Right lobe of liver (tissue), 6 donors: ENCODE measurements around the gene KCNQ2. TPM values are rescaled to one million over a fixed set of nuclear protein-coding genes. Genes with fewer than 3 reads are reported as not detected.

Experiments used
- ATAC-seq, 4 donors: fragments of 200-7000 bp; cut with Tn5 transposase; one replicate each; pipeline ENCODE4 v1.9.1; 2020; ENCODE audit warnings: mild to moderate bottlenecking in 4 of 4, moderate library complexity in 4 of 4
- DNase-seq, 3 donors: peaks; one replicate each; pipeline ENCODE4 v3.0.0-alpha.2; 2020
- H3K27ac ChIP-seq, 3 donors: fragments of 200-600 bp; one replicate each; pipeline ENCODE4 v1.8.0; 2022
- H3K27me3 ChIP-seq, 2 donors: fragments of 200-600 bp; one replicate each; pipeline ENCODE4 v1.8.0; 2022
- H3K36me3 ChIP-seq, 4 donors: fragments of 200-600 bp; sonication (generic) in 1 of 4; one replicate each; pipeline versions ENCODE4 v1.5.1 to v1.8.0; 2017 to 2022; ENCODE audit warnings: control low read depth in 1 of 4
- H3K4me1 ChIP-seq, 4 donors: fragments of 200-600 bp; sonication (generic) in 1 of 4; one replicate each; pipeline versions ENCODE4 v1.5.1 to v1.8.0; 2017 to 2022; ENCODE audit warnings: control low read depth in 1 of 4
- H3K4me3 ChIP-seq, 3 donors: fragments of 200-600 bp; one replicate each; pipeline ENCODE4 v1.8.0; 2022
- H3K9me3 ChIP-seq, 4 donors: fragments of 200-600 bp; sonication (generic) in 1 of 4; one replicate each; pipeline versions ENCODE4 v1.5.1 to v1.8.0; 2017 to 2022; ENCODE audit warnings: control low read depth in 1 of 4
- POLR2A ChIP-seq: fragments of 450-650 bp; IDR thresholded peaks from one replicate; pipeline ENCODE4 v1.6.1; 2017; ENCODE audit warnings: antibody characterized with exemption, mild to moderate bottlenecking
- WGBS: methylation state at CpG from one replicate; pipeline ENCODE4 v1.1.6; 2018; ENCODE audit warnings: low coverage, low lambda C conversion rate; ENCODE audit not compliant: insufficient coverage; ENCODE audit errors: missing lambda C conversion rate; 5-methylcytosine and 5-hydroxymethylcytosine counted together
- intact Hi-C, 2 donors: fragments of 100-400 bp; cut with DNase I; formaldehyde crosslinking; loops; one replicate each; pipeline versions ENCODE4 v1.11.2 to v1.14.1; 2022
- total RNA-seq, 6 experiments: library from RNA; depleted of rRNA in 2 of 6; stranded (reverse); fragments of >200 nt in 2 of 6; fragmentation: NEBNext Ultra II Directional in 3 of 6; extraction: Animal tissue kit (Norgen Biotek cat#: 25700) in 3 of 6; gene quantifications; one replicate each; pipeline versions ENCODE4 v1.1.0 to v1.2.4, GENCODE V29; 2016 to 2023
- TF ChIP-seq, protein P1 (sequence below), 4 donors: fragments of 200-600 bp in 3 of 4; fragments of 450-650 bp in 1 of 4; IDR thresholded peaks; one replicate each; pipeline versions ENCODE4 v1.5.1 to v1.8.0; 2016 to 2022; ENCODE audit warnings: antibody characterized with exemption in 4 of 4, mild to moderate bottlenecking in 2 of 4
- donor health status: DM: no; HTN: yes; CAD: no.
- donor health status: DM: no; HTN: no; CAD: no.
- donor health status: DM: no; HTN: no; CAD: no.
- donor health status: DM: no; HTN: yes; CAD: no.
- donor health status: DM: no; HTN: yes; CAD: no.

KCNQ2 gene
- total RNA-seq, 6 experiments from 2014 or later, result not detected

GRCh38 chr20:63417097-63417737 is 55.2 kb downstream of the KCNQ2 start:
- no peaks in the 10 kb centered on the region for H3K9me3 ChIP-seq
- H3K27ac ChIP-seq, result no peak overlapping the region
- ATAC-seq (no peak), DNase-seq (no peak)
- no peaks in the 10 kb centered on the region for H3K4me1 ChIP-seq
- WGBS, result 40% methylated on average over 1 of the region's 25 CpGs
- no peaks in the 10 kb centered on the region for H3K36me3 ChIP-seq
- H3K4me3 ChIP-seq, result no peak overlapping the region
- no peaks in the 10 kb centered on the region for H3K27me3 ChIP-seq
- intact Hi-C loops, result no loop called here
- TF ChIP-seq, protein P1, sequence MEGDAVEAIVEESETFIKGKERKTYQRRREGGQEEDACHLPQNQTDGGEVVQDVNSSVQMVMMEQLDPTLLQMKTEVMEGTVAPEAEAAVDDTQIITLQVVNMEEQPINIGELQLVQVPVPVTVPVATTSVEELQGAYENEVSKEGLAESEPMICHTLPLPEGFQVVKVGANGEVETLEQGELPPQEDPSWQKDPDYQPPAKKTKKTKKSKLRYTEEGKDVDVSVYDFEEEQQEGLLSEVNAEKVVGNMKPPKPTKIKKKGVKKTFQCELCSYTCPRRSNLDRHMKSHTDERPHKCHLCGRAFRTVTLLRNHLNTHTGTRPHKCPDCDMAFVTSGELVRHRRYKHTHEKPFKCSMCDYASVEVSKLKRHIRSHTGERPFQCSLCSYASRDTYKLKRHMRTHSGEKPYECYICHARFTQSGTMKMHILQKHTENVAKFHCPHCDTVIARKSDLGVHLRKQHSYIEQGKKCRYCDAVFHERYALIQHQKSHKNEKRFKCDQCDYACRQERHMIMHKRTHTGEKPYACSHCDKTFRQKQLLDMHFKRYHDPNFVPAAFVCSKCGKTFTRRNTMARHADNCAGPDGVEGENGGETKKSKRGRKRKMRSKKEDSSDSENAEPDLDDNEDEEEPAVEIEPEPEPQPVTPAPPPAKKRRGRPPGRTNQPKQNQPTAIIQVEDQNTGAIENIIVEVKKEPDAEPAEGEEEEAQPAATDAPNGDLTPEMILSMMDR (IDR thresholded peaks at IDR 0.05), result no peak
- TF ChIP-seq POLR2A, result no peak

- no peak for DNase-seq
- WGBS, result no CpG with 5 or more reads among the region's 24 CpGs
- intact Hi-C loops, result no loop called here
- H3K27me3 ChIP-seq, result no peaks in the 10 kb centered on the region
- H3K9me3 ChIP-seq, result no peaks in the 10 kb centered on the region
- no peak for ATAC-seq
- H3K36me3 ChIP-seq, result no peaks in the 10 kb centered on the region
- no peak overlapping the region for H3K27ac ChIP-seq
- H3K4me3 ChIP-seq, result no peak overlapping the region
- no peaks in the 10 kb centered on the region for H3K4me1 ChIP-seq
- TF ChIP-seq, protein P1 (IDR thresholded peaks at IDR 0.05), result no peak
- no peak for TF ChIP-seq POLR2A
These were observed 55.8 kb downstream of the KCNQ2 start for GRCh38 chr20:63416631-63417030.

DNA sequence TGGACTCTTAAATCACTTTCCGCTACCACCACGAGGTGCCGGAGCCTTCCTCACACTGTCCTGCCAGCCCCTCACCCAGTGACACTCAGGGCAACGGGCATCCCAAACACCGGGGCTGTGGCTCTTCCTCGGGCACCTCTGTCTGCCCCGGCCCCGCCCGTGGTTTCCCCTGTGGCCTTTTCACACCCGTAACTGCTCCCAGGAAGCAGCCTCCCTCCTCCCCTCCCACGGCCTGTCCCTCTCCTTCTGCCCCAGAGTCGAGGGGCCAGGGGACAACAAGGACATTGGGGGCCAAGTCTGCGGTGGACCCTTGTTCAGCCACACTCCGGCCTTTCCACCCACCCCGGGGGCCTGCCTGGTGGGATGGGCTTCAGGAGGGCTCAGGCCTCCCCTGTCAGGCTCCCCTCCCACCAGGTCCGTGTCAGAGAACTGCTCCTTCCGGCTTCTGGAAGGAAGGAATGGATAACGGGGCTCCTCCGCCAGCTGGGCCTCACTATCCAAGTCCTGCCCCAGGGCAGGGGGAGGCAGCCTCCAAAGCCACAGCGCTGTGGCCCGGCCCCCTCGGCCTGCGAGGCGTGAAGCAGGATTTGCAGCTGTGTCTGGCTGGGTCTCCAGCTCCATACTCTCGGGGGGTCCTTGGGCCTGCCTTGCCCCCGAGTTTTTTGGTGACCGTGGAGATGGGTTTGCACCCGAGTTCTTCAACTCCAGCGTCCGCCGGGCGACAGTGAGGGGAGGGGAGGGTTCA is 56.6 kb downstream of the KCNQ2 start:
- ATAC-seq (no peak), DNase-seq (no peak)
- no peaks in the 10 kb centered on the region for H3K36me3 ChIP-seq
- H3K4me3 ChIP-seq, result no peak overlapping the region
- no peaks in the 10 kb centered on the region for H3K9me3 ChIP-seq
- 49% methylated on average over 11 of the region's 32 CpGs for WGBS
- H3K27ac ChIP-seq, result no peak overlapping the region
- H3K4me1 ChIP-seq, result no peaks in the 10 kb centered on the region
- no peak for TF ChIP-seq POLR2A
- TF ChIP-seq, protein P1 (IDR thresholded peaks at IDR 0.05), result no peak
- intact Hi-C loops, result no loop called here
- H3K27me3 ChIP-seq, result no peaks in the 10 kb centered on the region

- WGBS, result 68% methylated on average over 18 of the region's 45 CpGs
- no peak for ATAC-seq
- TF ChIP-seq, protein P1 (IDR thresholded peaks at IDR 0.05), result no peak
- no peak for TF ChIP-seq POLR2A
These were observed 57.6 kb downstream of the KCNQ2 start for GRCh38 chr20:63414720-63415430.

More at GRCh38 chr20:63414720-63415430, 57.6 kb downstream of the KCNQ2 start:
- Histone ChIP-seq H3K9me3 (no peaks in the 10 kb centered on the region), H3K4me3 (no peak overlapping the region), H3K36me3 (no peaks in the 10 kb centered on the region), H3K27me3 (no peaks in the 10 kb centered on the region), H3K27ac (no peak overlapping the region), H3K4me1 (no peaks in the 10 kb centered on the region)
- DNase-seq, result no peak
- intact Hi-C loops, result no loop called here
